Activated CD8-positive, alpha-beta T cell treated with anti-CD3 and anti-CD28 coated beads, Interleukin-2, amount 10 ng/mL, durations not matched to agents 7 days and 5 days (primary cell): ENCODE data around the gene GRK5. TPM values are rescaled to one million over a fixed set of nuclear protein-coding genes. Genes with fewer than 3 reads are reported as not detected.

Experiments
- ATAC-seq: fragments of 150-1000 bp; cut with Tn5 transposase; one replicate; pipeline ENCODE4 v1.10.0; 2021; ENCODE audit warnings: moderate library complexity
- CTCF ChIA-PET: fragments of 350-600 bp; sonication (Branson Sonifier 250); formaldehyde crosslinking; loops from one replicate; lab custom pipeline; 2021; ENCODE audit warnings: antibody characterized with exemption; lab: Charles Lee
- POLR2A ChIA-PET: fragments of 350-600 bp; sonication (Branson Sonifier 250); formaldehyde crosslinking; loops from one replicate; lab custom pipeline; 2021; ENCODE audit warnings: antibody characterized with exemption; lab: Charles Lee
- DNase-seq: peaks from one replicate; pipeline ENCODE4 v3.0.0-alpha.2; 2020
- H3K27ac Mint-ChIP-seq: one replicate; pipeline ENCODE4 v1.8.0; 2021; ENCODE audit warnings: mild to moderate bottlenecking, mixed read lengths
- H3K27me3 Mint-ChIP-seq: one replicate; pipeline ENCODE4 v1.8.0; 2021; ENCODE audit warnings: low read depth, mixed read lengths
- H3K36me3 Mint-ChIP-seq: one replicate; pipeline ENCODE4 v1.8.0; 2021; ENCODE audit warnings: low read depth, mixed read lengths
- H3K4me1 Mint-ChIP-seq: one replicate; pipeline ENCODE4 v1.8.0; 2021; ENCODE audit warnings: low read depth, mixed read lengths
- H3K4me3 Mint-ChIP-seq: one replicate; pipeline ENCODE4 v1.8.0; 2021; ENCODE audit warnings: mild to moderate bottlenecking, mixed read lengths
- H3K9me3 Mint-ChIP-seq: one replicate; pipeline ENCODE4 v1.8.0; 2022; ENCODE audit warnings: mixed read lengths; ENCODE audit not compliant: insufficient read depth
- total RNA-seq, 2 experiments: library from RNA; stranded (reverse); gene quantifications; one replicate each; pipeline ENCODE4 v1.2.3, GENCODE V29; 2021

The GRK5 gene
- total RNA-seq, 2 experiments from 2014 or later, result 16.9 to 17.6 TPM

DNA sequence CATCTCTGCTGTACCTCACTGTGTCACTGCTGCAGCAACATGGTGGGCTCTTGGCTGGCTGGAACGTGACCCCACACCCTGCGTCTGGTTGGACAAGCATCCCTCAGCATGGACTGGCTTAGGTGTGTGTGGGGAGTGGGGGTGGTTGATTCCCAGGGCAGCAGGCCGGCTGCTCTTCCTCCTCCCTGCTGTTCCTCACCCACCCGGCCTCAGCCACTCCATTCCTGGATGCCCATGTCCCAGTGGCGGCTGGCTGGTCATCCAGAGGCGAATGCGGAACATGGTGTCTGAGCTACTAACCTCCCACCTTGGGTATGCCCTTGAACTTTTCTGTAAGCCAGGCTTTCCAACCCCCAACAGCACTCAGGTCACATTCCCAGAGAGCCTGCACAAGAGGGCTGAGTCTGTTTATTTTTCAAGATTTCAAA is 81.2 kb downstream of the GRK5 start:
- no peaks in the 10 kb centered on the region for H3K36me3 Mint-ChIP-seq
- peaks cover 82% of the 10 kb centered on the region for H3K4me1 Mint-ChIP-seq
- peaks cover 2% of the 10 kb centered on the region for H3K27me3 Mint-ChIP-seq
- no peaks in the 10 kb centered on the region for H3K9me3 Mint-ChIP-seq
- ATAC-seq, result no peak
- no peak for DNase-seq
- POLR2A ChIA-PET, result no interaction called here
- no peak overlapping the region for H3K4me3 Mint-ChIP-seq
- CTCF ChIA-PET, result interaction anchor here (1.4 to 2.9 kb wide), 6 partner anchors 13 to 81 kb away, joined by 3 to 11 read pairs (median 6); partner anchors contain the start of gene GRK5
- H3K27ac Mint-ChIP-seq, result no peak overlapping the region

DNA sequence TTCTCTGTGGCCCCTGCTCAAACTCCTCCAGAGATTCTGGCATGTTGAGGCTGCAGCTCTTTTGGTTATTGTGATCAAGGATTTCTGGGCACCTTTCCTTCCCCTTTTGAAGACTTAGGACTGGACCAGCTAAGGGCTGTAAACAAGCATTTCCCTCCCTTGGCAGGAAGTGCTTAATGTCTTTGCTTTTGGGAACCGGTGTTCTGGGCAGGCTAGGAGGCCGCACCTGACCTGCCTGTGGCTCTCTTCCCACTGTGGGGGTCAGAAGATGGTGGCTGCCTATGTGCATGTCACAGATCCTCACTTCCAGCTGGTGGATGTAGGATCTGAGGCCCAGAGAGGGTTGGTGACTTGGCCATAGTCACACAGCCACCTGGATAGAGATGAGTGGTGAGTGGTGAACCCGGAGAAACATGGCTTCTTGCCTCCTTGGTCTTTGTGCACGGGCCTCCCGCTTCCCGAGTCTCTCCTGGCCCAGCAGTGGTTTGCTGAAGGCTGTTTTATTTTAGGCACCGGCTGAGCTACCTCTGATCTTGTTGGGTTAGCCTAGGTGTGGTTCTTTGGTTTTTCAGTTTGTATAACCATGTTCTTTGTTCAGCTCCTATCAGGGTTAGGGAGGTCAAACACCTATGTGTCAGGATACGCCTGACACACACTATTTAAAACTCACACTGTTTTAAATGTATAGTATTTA is 82.0 kb downstream of the GRK5 start:
- Mint-ChIP-seq H3K9me3 (no peaks in the 10 kb centered on the region), H3K4me3 (no peak overlapping the region), H3K4me1 (peaks cover 76% of the 10 kb centered on the region), H3K27ac (peak overlapping the region; percentile 68), H3K36me3 (no peaks in the 10 kb centered on the region), H3K27me3 (peaks cover 2% of the 10 kb centered on the region)
- DNase-seq, result no peak
- POLR2A ChIA-PET, result interaction anchor here (0.8 kb wide), 1 partner anchor 12 kb away, joined by 4 read pairs; no protein-coding TSS in a partner anchor
- ATAC-seq, result peak; percentile 27
- CTCF ChIA-PET, result interaction anchor here (0.7 to 2.9 kb wide), 10 partner anchors 9 to 90 kb away, joined by 3 to 15 read pairs (median 6); partner anchors contain the start of gene GRK5

DNA sequence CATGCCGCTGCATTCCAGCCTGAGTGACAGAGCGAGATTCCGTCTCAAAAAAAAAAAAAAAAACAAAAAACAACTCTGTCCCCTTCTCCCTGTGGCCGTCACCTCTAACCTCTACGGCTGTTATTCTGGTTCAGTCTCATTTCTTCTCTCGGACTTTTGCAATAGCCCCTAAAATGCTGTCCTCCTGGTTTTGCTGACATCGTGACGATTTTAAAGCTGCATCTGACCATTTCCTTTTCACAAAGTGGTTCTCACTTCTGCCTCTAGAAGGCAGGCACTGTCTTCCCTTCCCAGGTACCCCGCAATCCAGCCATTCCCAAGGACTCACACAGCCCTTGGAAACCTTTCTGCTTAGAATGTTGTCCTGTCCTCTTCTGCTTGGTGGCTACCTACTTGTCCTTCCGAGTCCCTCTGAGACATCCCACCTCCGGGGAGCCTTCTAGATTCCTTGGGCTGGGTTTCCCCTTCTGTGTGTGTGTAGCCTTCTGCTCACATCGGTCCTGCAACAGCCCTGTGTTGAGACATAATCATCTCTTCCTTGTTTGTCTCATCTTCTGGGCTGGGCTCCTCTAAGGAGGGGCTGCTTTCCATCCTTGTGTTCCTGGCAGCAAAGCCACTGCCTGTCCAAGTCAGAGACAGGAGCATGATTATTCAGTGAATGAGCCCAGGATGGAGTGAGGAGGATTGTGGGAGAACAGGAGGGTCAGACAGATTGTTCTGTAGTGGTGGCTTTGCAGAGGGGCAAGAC is 83.1 kb downstream of the GRK5 start:
- Mint-ChIP-seq H3K27ac (no peak overlapping the region), H3K4me1 (peaks cover 65% of the 10 kb centered on the region)
- CTCF ChIA-PET, result interaction anchor here (0.7 to 2.9 kb wide), 8 partner anchors 8 to 91 kb away, joined by 3 to 15 read pairs (median 6); partner anchors contain the start of gene GRK5

DNA sequence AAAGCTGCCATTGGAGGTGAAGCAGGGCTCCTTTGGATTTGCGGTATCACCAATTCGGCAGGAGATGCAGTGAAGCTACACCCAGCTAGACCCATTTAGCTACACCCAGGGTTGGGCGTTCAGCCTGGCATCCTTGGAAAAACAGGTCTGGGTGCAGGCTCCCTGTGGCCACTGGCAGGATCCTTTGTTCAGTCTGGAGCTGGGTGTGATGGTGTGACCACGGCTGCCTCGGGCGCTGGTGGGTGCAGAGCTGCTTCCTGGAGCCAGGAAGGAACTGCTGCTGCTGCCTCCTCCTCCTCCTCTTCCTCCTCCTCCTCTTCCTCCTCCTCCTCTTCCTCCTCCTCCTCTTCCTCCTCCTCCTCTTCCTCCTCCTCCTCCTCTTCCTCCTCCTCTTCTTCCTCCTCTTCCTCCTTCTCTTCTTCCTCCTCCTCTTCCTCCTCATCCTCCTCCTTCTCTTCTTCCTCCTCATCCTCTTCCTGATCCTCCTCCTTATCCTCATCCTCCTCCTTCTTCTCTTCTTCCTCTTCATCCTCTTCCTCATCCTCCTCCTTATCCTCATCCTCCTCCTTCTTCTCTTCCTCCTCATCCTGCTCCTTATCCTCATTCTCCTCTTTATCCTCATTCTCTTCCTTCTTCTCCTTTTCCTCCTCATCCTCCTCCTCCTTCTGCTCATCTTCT is 84.0 kb downstream of the GRK5 start:
- H3K4me3 Mint-ChIP-seq, result no peak overlapping the region
- peaks cover 56% of the 10 kb centered on the region for H3K4me1 Mint-ChIP-seq
- no peak overlapping the region for H3K27ac Mint-ChIP-seq

More for the DNA sequence above, 83.1 kb downstream of the GRK5 start:
- peaks cover under 1% of the 10 kb centered on the region for H3K36me3 Mint-ChIP-seq
- H3K9me3 Mint-ChIP-seq, result no peaks in the 10 kb centered on the region
- H3K27me3 Mint-ChIP-seq, result peaks cover 2% of the 10 kb centered on the region
- ATAC-seq, result no peak
- no peak for DNase-seq
- no peak overlapping the region for H3K4me3 Mint-ChIP-seq
- POLR2A ChIA-PET, result interaction anchor here (0.9 kb wide), 1 partner anchor 11 kb away, joined by 4 read pairs; no protein-coding TSS in a partner anchor

DNA sequence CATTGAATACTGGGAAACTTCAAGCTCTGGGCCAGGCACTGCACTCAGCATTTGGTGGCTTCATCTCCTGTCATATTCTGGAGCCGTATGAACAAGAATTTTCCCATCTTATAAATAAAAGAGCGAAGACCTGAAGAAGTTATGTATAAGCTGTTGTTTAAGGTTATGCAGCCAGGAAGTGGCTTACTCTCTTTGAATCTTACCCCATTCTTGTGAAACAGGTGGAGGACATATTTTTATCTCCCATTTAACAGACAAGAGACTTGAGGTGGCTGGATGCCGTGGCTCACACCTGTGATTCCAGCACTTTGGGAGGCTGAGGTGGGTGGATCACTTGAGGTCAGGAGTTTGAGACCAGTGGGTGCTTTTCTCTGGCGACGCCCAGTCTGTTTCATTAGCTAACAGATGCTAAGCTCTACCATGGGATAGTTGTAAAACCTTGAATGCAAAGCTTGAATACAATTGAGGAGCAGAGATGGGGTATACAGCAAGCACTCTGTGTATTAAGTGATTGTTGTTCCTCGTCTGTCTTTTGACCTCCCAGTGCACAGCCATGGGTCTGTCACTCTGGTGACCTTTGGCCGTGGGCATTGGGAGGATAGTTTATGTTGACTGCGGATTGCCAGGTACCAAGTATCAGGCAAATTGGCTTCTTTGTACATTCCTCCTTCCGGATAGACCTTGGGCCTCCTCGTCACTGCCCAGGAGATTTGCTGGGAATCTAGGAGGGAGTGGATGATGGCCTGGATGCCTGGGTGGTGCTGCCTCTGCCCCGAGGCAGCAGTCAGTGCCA is 85.8 kb downstream of the GRK5 start:
- Mint-ChIP-seq H3K9me3 (peaks cover 7% of the 10 kb centered on the region), H3K27ac (peak overlapping the region; percentile 78), H3K4me3 (no peak overlapping the region), H3K36me3 (peaks cover 16% of the 10 kb centered on the region), H3K27me3 (peaks cover 2% of the 10 kb centered on the region), H3K4me1 (peaks cover 43% of the 10 kb centered on the region)
- DNase-seq (no peak), ATAC-seq (peak; percentile 35)
- CTCF ChIA-PET, result interaction anchor here (1.4 kb wide), 1 partner anchor 13 kb away, joined by 7 read pairs; no protein-coding TSS in a partner anchor
- POLR2A ChIA-PET, result interaction anchor here (1.1 kb wide), 1 partner anchor 10 kb away, joined by 3 read pairs; no protein-coding TSS in a partner anchor

More for the DNA sequence above, 84.0 kb downstream of the GRK5 start:
- Mint-ChIP-seq H3K27me3 (peaks cover 2% of the 10 kb centered on the region), H3K36me3 (peaks cover 4% of the 10 kb centered on the region), H3K9me3 (no peaks in the 10 kb centered on the region)
- DNase-seq (no peak), ATAC-seq (no peak)
- POLR2A ChIA-PET, result interaction anchor here (0.9 kb wide), 1 partner anchor 10 kb away, joined by 4 read pairs; no protein-coding TSS in a partner anchor
- CTCF ChIA-PET, result interaction anchor here (2.5 kb wide), 1 partner anchor 84 kb away, joined by 15 read pairs; the partner anchor contains the start of gene GRK5

DNA sequence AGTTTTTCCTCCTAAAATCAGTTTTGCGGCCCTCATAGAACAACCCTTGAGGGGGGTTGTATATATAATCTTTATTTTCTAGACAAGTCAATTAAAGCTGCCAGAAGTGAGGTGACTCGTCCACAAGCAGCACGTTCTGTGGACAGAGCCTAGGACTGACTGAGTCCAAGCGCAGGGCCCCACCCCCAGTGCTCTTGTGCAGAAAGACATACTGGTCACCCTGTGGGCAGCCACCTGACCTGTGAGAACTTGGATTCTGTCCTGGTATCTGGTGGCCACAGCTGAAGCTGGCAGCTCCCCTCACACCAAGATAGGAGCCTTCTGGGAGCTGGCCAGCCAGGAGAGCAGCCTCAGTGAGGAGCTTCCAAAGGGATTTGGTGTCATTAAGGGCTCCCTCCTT is 89.3 kb downstream of the GRK5 start:
- Mint-ChIP-seq H3K27ac (no peak overlapping the region), H3K4me3 (no peak overlapping the region), H3K9me3 (peaks cover 7% of the 10 kb centered on the region), H3K4me1 (peaks cover 48% of the 10 kb centered on the region), H3K27me3 (no peaks in the 10 kb centered on the region), H3K36me3 (peaks cover 16% of the 10 kb centered on the region)
- ChIA-PET POLR2A (interaction anchor here (1.1 to 1.5 kb wide), 2 partner anchors 9 to 90 kb away, joined by 3 to 5 read pairs; no protein-coding TSS in a partner anchor), CTCF (interaction anchor here (1.4 kb wide), 1 partner anchor 10 kb away, joined by 5 read pairs; no protein-coding TSS in a partner anchor)
- DNase-seq, result no peak
- no peak for ATAC-seq

DNA sequence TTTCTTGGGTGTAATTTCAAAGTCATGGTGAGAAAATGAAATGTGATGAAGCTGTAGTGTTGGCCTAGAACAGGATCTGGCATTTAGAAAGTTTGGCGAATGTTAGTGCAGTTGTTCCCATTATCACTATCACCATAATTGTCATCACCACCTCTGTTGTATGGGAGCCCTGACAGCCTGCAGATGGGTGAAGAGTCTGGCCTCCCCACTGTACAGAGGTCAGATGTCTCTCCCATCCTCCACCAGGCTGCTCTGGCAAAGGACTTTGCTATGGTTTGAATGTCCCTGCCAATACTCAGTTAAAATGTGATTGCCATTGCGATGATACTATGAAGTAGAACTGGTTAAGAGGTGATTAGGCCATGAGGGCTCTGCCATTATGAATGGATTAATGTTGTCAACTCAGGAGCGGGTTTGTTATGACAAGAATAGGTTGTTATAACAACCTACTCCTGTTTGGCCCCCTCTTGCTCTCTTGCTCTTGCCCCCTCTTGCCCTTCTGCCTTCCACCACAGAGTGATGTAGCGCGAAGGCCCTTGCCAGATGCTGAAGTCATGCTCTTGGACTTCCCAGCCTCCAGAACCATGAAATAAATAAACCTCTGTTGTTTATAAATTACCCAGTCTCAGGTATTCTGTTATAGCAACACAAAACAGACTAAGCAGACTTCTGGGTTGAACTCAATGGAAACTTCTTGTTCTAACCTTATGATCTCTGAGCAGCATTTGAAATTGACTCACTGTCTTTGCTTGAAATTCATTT is 90.0 kb downstream of the GRK5 start:
- Mint-ChIP-seq H3K4me1 (peaks cover 51% of the 10 kb centered on the region), H3K27me3 (no peaks in the 10 kb centered on the region), H3K4me3 (no peak overlapping the region), H3K36me3 (peaks cover 16% of the 10 kb centered on the region), H3K27ac (no peak overlapping the region), H3K9me3 (peaks cover 7% of the 10 kb centered on the region)
- ChIA-PET POLR2A (interaction anchor here (1.1 to 1.5 kb wide), 2 partner anchors 8 to 91 kb away, joined by 3 to 5 read pairs; no protein-coding TSS in a partner anchor), CTCF (interaction anchor here (1.3 to 1.4 kb wide), 2 partner anchors 8 to 9 kb away, joined by 5 to 6 read pairs; no protein-coding TSS in a partner anchor)
- DNase-seq (no peak), ATAC-seq (no peak)

DNA sequence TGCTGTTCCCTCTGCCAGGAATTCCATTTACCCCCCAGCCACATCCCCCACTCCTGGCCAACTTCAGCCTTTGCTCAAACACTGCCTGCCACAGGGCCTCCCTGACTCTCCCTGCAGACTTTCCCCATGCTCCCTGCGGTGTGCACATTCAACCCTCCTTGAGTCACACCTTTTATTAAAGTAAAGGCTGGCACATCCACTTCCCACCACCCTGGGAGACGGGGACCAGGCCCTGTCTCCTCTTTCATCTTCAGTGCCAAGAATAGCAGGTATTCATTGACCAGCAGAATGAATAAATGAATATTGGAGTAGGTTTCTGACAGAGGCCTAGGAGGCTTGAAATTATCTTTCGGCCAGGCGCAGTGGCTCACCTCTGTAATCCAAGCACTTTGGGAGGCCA is 91.4 kb downstream of the GRK5 start:
- no peaks in the 10 kb centered on the region for H3K27me3 Mint-ChIP-seq
- H3K36me3 Mint-ChIP-seq, result peaks cover 16% of the 10 kb centered on the region
- CTCF ChIA-PET, result interaction anchor here (1.0 to 1.3 kb wide), 2 partner anchors 9 to 28 kb away, joined by 4 to 6 read pairs; no protein-coding TSS in a partner anchor
- peaks cover 54% of the 10 kb centered on the region for H3K4me1 Mint-ChIP-seq
- H3K4me3 Mint-ChIP-seq, result no peak overlapping the region
- DNase-seq (no peak), ATAC-seq (no peak)
- H3K27ac Mint-ChIP-seq, result no peak overlapping the region
- peaks cover 7% of the 10 kb centered on the region for H3K9me3 Mint-ChIP-seq
- POLR2A ChIA-PET, result no interaction called here

DNA sequence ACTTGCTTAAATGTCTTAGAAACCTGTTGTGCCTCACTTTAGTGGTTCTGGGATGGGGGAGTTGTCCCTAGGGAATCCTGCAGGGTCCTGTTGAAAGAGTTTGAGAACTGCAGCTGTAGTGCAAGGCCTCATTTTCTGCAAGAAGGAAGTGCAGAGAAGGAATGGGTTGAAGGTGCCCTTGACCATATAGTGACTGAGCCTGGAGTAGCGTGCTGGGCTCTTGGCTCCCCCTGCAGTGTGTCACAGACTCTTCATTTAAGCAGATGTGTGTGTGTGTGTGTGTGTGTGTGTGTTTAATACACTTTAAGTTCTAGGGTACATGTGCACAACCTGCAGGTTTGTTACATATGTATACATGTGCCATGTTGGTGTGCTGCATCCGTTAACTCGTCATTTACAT is 92.2 kb downstream of the GRK5 start:
- Mint-ChIP-seq H3K27ac (no peak overlapping the region), H3K27me3 (no peaks in the 10 kb centered on the region), H3K36me3 (peaks cover 16% of the 10 kb centered on the region), H3K4me3 (no peak overlapping the region), H3K9me3 (peaks cover 7% of the 10 kb centered on the region), H3K4me1 (peaks cover 59% of the 10 kb centered on the region)
- no peak for DNase-seq
- CTCF ChIA-PET, result interaction anchor here (1.0 kb wide), 1 partner anchor 29 kb away, joined by 4 read pairs; no protein-coding TSS in a partner anchor
- POLR2A ChIA-PET, result no interaction called here
- ATAC-seq, result no peak

DNA sequence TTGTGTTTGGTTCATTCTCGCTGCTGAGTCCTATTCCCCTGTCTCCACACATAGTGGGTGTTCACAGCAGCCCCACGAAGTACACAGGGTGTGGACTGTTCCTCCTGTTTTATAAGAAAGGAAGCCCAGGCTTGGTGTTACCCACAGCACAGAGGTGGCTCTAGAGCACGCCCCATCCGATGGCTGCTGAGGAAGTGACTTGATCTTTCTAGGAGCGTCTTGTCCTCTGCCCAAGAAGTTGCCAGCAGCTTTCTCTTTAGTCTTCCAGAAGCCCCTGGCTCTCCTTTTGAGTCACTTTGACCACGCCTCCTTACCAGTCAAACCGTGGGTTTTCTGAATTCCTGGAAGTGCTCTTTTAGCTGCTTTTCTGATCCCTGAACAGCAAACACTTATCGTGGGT is 94.0 kb downstream of the GRK5 start:
- Mint-ChIP-seq H3K9me3 (peaks cover 7% of the 10 kb centered on the region), H3K4me1 (peaks cover 78% of the 10 kb centered on the region), H3K27ac (peak overlapping the region; percentile 96), H3K4me3 (peak overlapping the region; percentile 67), H3K27me3 (no peaks in the 10 kb centered on the region), H3K36me3 (peaks cover 15% of the 10 kb centered on the region)
- ChIA-PET POLR2A (interaction anchor here (0.7 to 2.1 kb wide), 6 partner anchors 10 to 94 kb away, joined by 3 to 17 read pairs (median 4); partner anchors contain the start of gene GRK5), CTCF (interaction anchor here (0.7 to 2.7 kb wide), 9 partner anchors 12 to 188 kb away, joined by 3 to 21 read pairs (median 5); partner anchors contain the start of gene GRK5)
- peak; percentile 82 for DNase-seq
- peak; percentile 75 for ATAC-seq
